ENCODE results near the gene CEACAM5.

Gene CEACAM5

DNA sequence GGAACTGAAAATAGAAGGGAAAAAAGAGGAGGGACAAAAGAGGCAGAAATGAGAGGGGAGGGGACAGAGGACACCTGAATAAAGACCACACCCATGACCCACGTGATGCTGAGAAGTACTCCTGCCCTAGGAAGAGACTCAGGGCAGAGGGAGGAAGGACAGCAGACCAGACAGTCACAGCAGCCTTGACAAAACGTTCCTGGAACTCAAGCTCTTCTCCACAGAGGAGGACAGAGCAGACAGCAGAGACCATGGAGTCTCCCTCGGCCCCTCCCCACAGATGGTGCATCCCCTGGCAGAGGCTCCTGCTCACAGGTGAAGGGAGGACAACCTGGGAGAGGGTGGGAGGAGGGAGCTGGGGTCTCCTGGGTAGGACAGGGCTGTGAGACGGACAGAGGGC, at the start of gene CEACAM5:
Gene CEACAM5, plus strand, starts transcription at position 146 of the 400 bp plus-strand sequence. Its CDS starts 106 bp downstream, at position 252.
- ChIA-PET POLR2A (no interaction called here), CTCF (interaction anchor here (0.5 kb wide), 1 partner anchor 20 kb away, joined by 3 read pairs; no protein-coding TSS in a partner anchor)
- no peak for DNase-seq (ENCODE audit: extremely low spot score)
- no peak for TF ChIP-seq HDGF (IDR thresholded peaks at IDR 0.05; ENCODE audit: borderline replicate concordance)
- no peak for TF ChIP-seq SP1 (IDR thresholded peaks at IDR 0.05)
- TF ChIP-seq ELF4 (IDR thresholded peaks at IDR 0.05), result no peak
- no peak for TF ChIP-seq NFRKB (IDR thresholded peaks at IDR 0.05)
- no peak for TF ChIP-seq CTBP1 (IDR thresholded peaks at IDR 0.05; ENCODE audit: borderline replicate concordance)
- no peak for TF ChIP-seq BHLHE40 (IDR thresholded peaks at IDR 0.05; ENCODE audit: borderline replicate concordance)
- TF ChIP-seq SUZ12 (IDR thresholded peaks at IDR 0.05), result no peak
- TF ChIP-seq TARDBP (IDR thresholded peaks at IDR 0.05), result no peak
- no peak for TF ChIP-seq FOXA1 (IDR thresholded peaks at IDR 0.05)
- no peak for TF ChIP-seq FOXK2 (IDR thresholded peaks at IDR 0.05)
- TF ChIP-seq L3MBTL2 (conservative IDR thresholded peaks at IDR 0.05), result no peak
- TF ChIP-seq ARNT (IDR thresholded peaks at IDR 0.05), result no peak
- TF ChIP-seq ZNF384 (IDR thresholded peaks at IDR 0.05), result no peak

GRCh38 chr19:41666075-41666474, 42.4 kb upstream of the CEACAM5 start:
- POLR2A ChIA-PET, result no interaction called here

DNA sequence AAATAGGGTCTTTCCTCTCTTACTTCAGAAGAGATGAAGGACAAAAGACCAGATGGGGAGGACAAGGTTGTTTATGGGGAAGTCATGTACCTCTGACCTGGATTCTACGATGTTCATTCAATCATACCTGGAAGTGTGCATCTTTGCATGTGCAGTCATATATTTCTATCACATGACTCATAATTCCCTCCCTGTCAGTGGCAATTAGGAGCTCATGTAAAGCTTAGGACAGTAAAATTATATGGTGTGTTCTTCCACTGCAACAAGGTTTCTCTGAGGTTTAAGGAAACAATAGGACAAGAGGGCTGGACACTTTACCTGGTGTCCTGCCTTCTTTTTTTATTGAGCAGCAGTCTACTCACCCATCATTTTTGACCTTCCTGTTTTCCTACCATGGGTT, 40.1 kb upstream of the CEACAM5 start:
- DNase-seq (ENCODE audit: extremely low spot score), result no peak
- TF ChIP-seq TARDBP (IDR thresholded peaks at IDR 0.05) (no peak), SP1 (IDR thresholded peaks at IDR 0.05) (no peak), NFRKB (IDR thresholded peaks at IDR 0.05) (no peak), ELF4 (IDR thresholded peaks at IDR 0.05) (no peak), HDGF (IDR thresholded peaks at IDR 0.05; ENCODE audit: borderline replicate concordance) (no peak), SUZ12 (IDR thresholded peaks at IDR 0.05) (no peak)
- TF ChIP-seq, protein P1, sequence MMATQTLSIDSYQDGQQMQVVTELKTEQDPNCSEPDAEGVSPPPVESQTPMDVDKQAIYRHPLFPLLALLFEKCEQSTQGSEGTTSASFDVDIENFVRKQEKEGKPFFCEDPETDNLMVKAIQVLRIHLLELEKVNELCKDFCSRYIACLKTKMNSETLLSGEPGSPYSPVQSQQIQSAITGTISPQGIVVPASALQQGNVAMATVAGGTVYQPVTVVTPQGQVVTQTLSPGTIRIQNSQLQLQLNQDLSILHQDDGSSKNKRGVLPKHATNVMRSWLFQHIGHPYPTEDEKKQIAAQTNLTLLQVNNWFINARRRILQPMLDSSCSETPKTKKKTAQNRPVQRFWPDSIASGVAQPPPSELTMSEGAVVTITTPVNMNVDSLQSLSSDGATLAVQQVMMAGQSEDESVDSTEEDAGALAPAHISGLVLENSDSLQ (IDR thresholded peaks at IDR 0.05), result no peak
- ChIA-PET POLR2A (no interaction called here), CTCF (no interaction called here)

More at GRCh38 chr19:41666075-41666474, 42.4 kb upstream of the CEACAM5 start:
- DNase-seq (ENCODE audit: extremely low spot score), result no peak
- TF ChIP-seq ELF4 (IDR thresholded peaks at IDR 0.05), result no peak
- no peak for TF ChIP-seq ARNT (IDR thresholded peaks at IDR 0.05)
- TF ChIP-seq NFRKB (IDR thresholded peaks at IDR 0.05), result no peak
- no peak for TF ChIP-seq FOXA1 (IDR thresholded peaks at IDR 0.05)
- TF ChIP-seq CTBP1 (IDR thresholded peaks at IDR 0.05; ENCODE audit: borderline replicate concordance), result no peak
- TF ChIP-seq, protein P1 (IDR thresholded peaks at IDR 0.05), result no peak
- TF ChIP-seq ZNF384 (IDR thresholded peaks at IDR 0.05), result no peak
- no peak for TF ChIP-seq L3MBTL2 (conservative IDR thresholded peaks at IDR 0.05)
- TF ChIP-seq BHLHE40 (IDR thresholded peaks at IDR 0.05; ENCODE audit: borderline replicate concordance), result no peak
- TF ChIP-seq FOXM1 (IDR thresholded peaks at IDR 0.05; ENCODE audit: borderline replicate concordance), result no peak
- no peak for TF ChIP-seq TARDBP (IDR thresholded peaks at IDR 0.05)
- no peak for TF ChIP-seq SP1 (IDR thresholded peaks at IDR 0.05)
- no peak for TF ChIP-seq HDGF (IDR thresholded peaks at IDR 0.05; ENCODE audit: borderline replicate concordance)
- CTCF ChIA-PET, result no interaction called here

DNA sequence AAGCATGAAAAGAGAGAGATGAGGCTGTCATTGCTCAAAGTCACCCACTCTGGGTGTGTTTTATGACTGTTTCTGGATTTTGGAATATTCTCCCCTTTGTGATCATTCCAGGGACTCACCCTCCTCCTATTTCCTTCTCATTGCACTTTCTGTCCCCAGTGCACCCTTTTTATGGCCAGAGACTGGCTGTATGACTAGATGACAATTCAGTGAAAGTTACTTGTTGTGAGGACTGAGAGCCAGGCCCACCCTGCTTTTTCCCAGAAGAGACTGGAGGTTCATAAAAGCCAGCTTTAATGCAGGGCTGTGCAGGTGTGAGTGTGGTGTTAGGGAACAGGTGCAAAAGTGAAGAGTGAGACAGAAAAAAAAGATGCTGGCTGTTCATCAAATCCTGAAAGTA, 37.7 kb upstream of the CEACAM5 start:
- no peak for TF ChIP-seq ELF4 (IDR thresholded peaks at IDR 0.05)
- TF ChIP-seq FOXM1 (IDR thresholded peaks at IDR 0.05; ENCODE audit: borderline replicate concordance), result no peak
- TF ChIP-seq NFRKB (IDR thresholded peaks at IDR 0.05), result no peak
- TF ChIP-seq HDGF (IDR thresholded peaks at IDR 0.05; ENCODE audit: borderline replicate concordance), result no peak
- no peak for TF ChIP-seq BHLHE40 (IDR thresholded peaks at IDR 0.05; ENCODE audit: borderline replicate concordance)
- TF ChIP-seq ARNT (IDR thresholded peaks at IDR 0.05), result no peak
- TF ChIP-seq, protein P1 (IDR thresholded peaks at IDR 0.05), result no peak
- no peak for TF ChIP-seq SUZ12 (IDR thresholded peaks at IDR 0.05)
- no peak for TF ChIP-seq FOXA1 (IDR thresholded peaks at IDR 0.05)
- no peak for TF ChIP-seq LEF1 (IDR thresholded peaks at IDR 0.05; ENCODE audit: borderline replicate concordance)
- TF ChIP-seq L3MBTL2 (conservative IDR thresholded peaks at IDR 0.05), result no peak
- no peak for TF ChIP-seq SP1 (IDR thresholded peaks at IDR 0.05)
- no peak for TF ChIP-seq TARDBP (IDR thresholded peaks at IDR 0.05)
- ChIA-PET POLR2A (no interaction called here), CTCF (no interaction called here)
- no peak for DNase-seq (ENCODE audit: extremely low spot score)

- ChIA-PET POLR2A (no interaction called here), CTCF (no interaction called here)
- no peak for DNase-seq (ENCODE audit: extremely low spot score)
- TF ChIP-seq, protein P1 (IDR thresholded peaks at IDR 0.05), result no peak
- TF ChIP-seq L3MBTL2 (conservative IDR thresholded peaks at IDR 0.05) (no peak), FOXA1 (IDR thresholded peaks at IDR 0.05) (no peak), TARDBP (IDR thresholded peaks at IDR 0.05) (no peak), SP1 (IDR thresholded peaks at IDR 0.05) (no peak), FOXM1 (IDR thresholded peaks at IDR 0.05; ENCODE audit: borderline replicate concordance) (no peak), ELF4 (IDR thresholded peaks at IDR 0.05) (no peak), SUZ12 (IDR thresholded peaks at IDR 0.05) (no peak), NFRKB (IDR thresholded peaks at IDR 0.05) (no peak), HDGF (IDR thresholded peaks at IDR 0.05; ENCODE audit: borderline replicate concordance) (no peak), FOXK2 (IDR thresholded peaks at IDR 0.05) (no peak), BHLHE40 (IDR thresholded peaks at IDR 0.05; ENCODE audit: borderline replicate concordance) (no peak), ARNT (IDR thresholded peaks at IDR 0.05) (no peak), CTBP1 (IDR thresholded peaks at IDR 0.05; ENCODE audit: borderline replicate concordance) (no peak), LEF1 (IDR thresholded peaks at IDR 0.05; ENCODE audit: borderline replicate concordance) (no peak), ZNF384 (IDR thresholded peaks at IDR 0.05) (no peak)
Observed at GRCh38 chr19:41671486-41671885, 36.9 kb upstream of the CEACAM5 start.

Data from HEK293T (cell line).